ENCODE results near the gene SIPA1L3.
"Not testable (repeated sequence)": the region's sequence is repeated elsewhere in the genome, so short reads cannot be mapped to it uniquely, and the experiment has no call there.

Gene SIPA1L3

GRCh38 chr19:38223617-38224013 is 316.6 kb downstream of the SIPA1L3 start:
- H4K20me1 ChIP-seq (ENCODE audit: insufficient read depth, low read length): no peaks in the 10 kb centered on the region
- H3K9me3 ChIP-seq (replicated peaks; ENCODE audit: insufficient read depth, low read length): no peaks in the 10 kb centered on the region
- peak overlapping the region; percentile 93 for H2AFZ ChIP-seq (ENCODE audit: low read length)
- no peak overlapping the region for H3K27ac ChIP-seq (ENCODE audit: low read length)
- no peaks in the 10 kb centered on the region for H3K79me2 ChIP-seq (ENCODE audit: low read length)
- no peak for DNase-seq
- 0 out of 2 replicates have a peak, but pooled peaks cover 3% of the 10 kb centered on the region for H3K4me1 ChIP-seq (ENCODE audit: low read length)
- peak overlapping the region; percentile 49; the same call in 1 of the 2 replicates for H3K9ac ChIP-seq (ENCODE audit: low read length)
- H3K4me3 ChIP-seq (ENCODE audit: low read length): peak overlapping the region; percentile 71
- H3F3A ChIP-seq (ENCODE audit: insufficient read depth, low read length): no peaks in the 10 kb centered on the region
- H3K9me2 ChIP-seq (replicated peaks; ENCODE audit: insufficient read depth, low read length): no peaks in the 10 kb centered on the region
- no peak for TF ChIP-seq EZH2 (optimal IDR thresholded peaks at IDR 0.05; ENCODE audit: low read depth, low read length)
- no peak for TF ChIP-seq EZH2phosphoT487 (IDR thresholded peaks at IDR 0.05; ENCODE audit: low read length)
- no peak for TF ChIP-seq CTCF (IDR thresholded peaks at IDR 0.05; ENCODE audit: low read length)
- H3K27me3 ChIP-seq (replicated peaks; ENCODE audit: insufficient read depth, low read length): peaks cover 41% of the 10 kb centered on the region
- peak overlapping the region; percentile 97 for H3K4me2 ChIP-seq (ENCODE audit: low read depth, low read length)
- no peaks in the 10 kb centered on the region for H3K36me3 ChIP-seq (replicated peaks; ENCODE audit: insufficient read depth, low read length)

- Histone ChIP-seq H4K20me1 (ENCODE audit: insufficient read depth, low read length) (no peaks in the 10 kb centered on the region), H2AFZ (ENCODE audit: low read length) (peak within 1 kb of the TSS; percentile 93), H3K4me1 (ENCODE audit: low read length) (peaks cover 3% of the 10 kb centered on the region; the same call in 1 of the 2 replicates), H3K27ac (ENCODE audit: low read length) (no peak within 1 kb of the TSS), H3K36me3 (replicated peaks; ENCODE audit: insufficient read depth, low read length) (no peaks in the 10 kb centered on the region), H3K9ac (ENCODE audit: low read length) (peak within 1 kb of the TSS; percentile 49; the same call in 1 of the 2 replicates), H3K4me2 (ENCODE audit: low read depth, low read length) (peak within 1 kb of the TSS; percentile 97), H3K27me3 (replicated peaks; ENCODE audit: insufficient read depth, low read length) (peaks cover 47% of the 10 kb centered on the region), H3K9me2 (replicated peaks; ENCODE audit: insufficient read depth, low read length) (no peaks in the 10 kb centered on the region), H3F3A (ENCODE audit: insufficient read depth, low read length) (no peaks in the 10 kb centered on the region), H3K9me3 (replicated peaks; ENCODE audit: insufficient read depth, low read length) (no peaks in the 10 kb centered on the region), H3K4me3 (ENCODE audit: low read length) (peak within 1 kb of the TSS; percentile 71), H3K79me2 (ENCODE audit: low read length) (no peaks in the 10 kb centered on the region)
- TF ChIP-seq CTCF (IDR thresholded peaks at IDR 0.05; ENCODE audit: low read length) (peak; percentile 41), EZH2phosphoT487 (IDR thresholded peaks at IDR 0.05; ENCODE audit: low read length) (no peak)
- peak; percentile 45 for DNase-seq
These were observed 317.2 kb downstream of the SIPA1L3 start, which contains the start of gene DPF1 for GRCh38 chr19:38224014-38224862. DPF1 (minus strand) TSS chr19:38224222; CDS start chr19:38224142, 80 bp downstream.

- H3K4me2 ChIP-seq (ENCODE audit: low read depth, low read length): peak overlapping the region; percentile 97; the same call in 1 of the 2 replicates
- H3K27ac ChIP-seq (ENCODE audit: low read length); H3K9me2 ChIP-seq (replicated peaks; ENCODE audit: insufficient read depth, low read length); H3K36me3 ChIP-seq (replicated peaks; ENCODE audit: insufficient read depth, low read length); H3K4me3 ChIP-seq (ENCODE audit: low read length); DNase-seq; H3K9me3 ChIP-seq (replicated peaks; ENCODE audit: insufficient read depth, low read length); H3K79me2 ChIP-seq (ENCODE audit: low read length); H4K20me1 ChIP-seq (ENCODE audit: insufficient read depth, low read length); H3K9ac ChIP-seq (ENCODE audit: low read length); H3F3A ChIP-seq (ENCODE audit: insufficient read depth, low read length); H3K4me1 ChIP-seq (ENCODE audit: low read length): not testable (repeated sequence)
- H3K27me3 ChIP-seq (replicated peaks; ENCODE audit: insufficient read depth, low read length): peaks cover 49% of the 10 kb centered on the region
- peak overlapping the region; percentile 93; the same call in 1 of the 2 replicates for H2AFZ ChIP-seq (ENCODE audit: low read length)
These were observed 317.8 kb downstream of the SIPA1L3 start for GRCh38 chr19:38224863-38225218.
